Measurements from ENCODE around the gene SV2B. TPM values are rescaled to one million over a fixed set of nuclear protein-coding genes. Genes with fewer than 3 reads are reported as not detected.

The SV2B gene
- polyA plus RNA-seq, 1 donor (not counting 4 experiments of a cell fraction or from before 2014, with no cell fraction given), result 0.04 TPM

DNA sequence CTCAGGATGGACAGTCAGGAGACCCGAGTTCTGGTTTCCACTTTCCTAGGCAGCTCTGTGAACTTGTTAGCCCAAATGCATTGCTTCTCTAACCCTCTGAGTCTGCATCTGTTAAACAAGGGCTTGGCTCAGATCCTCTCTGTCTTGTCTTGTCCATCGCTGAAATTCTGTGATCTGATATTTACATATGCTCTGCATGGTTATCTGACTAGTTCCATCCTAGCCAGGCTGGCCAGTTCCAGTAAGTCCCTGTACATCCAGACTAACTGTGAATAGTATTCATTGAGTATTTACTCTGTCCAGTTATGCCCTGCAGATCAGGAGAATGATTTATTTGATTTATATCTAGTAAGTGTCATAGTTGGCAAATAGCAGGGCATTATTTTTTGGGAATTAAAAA lies 27.0 kb upstream of the SV2B start:
- no peak for DNase-seq (ENCODE audit: low read depth, low spot score)
- no peak for FAIRE-seq
- no peaks in the 10 kb centered on the region for H3K9me3 ChIP-seq (ENCODE audit: control insufficient read depth, low read depth, low read length)
- TF ChIP-seq CTCF (optimal IDR thresholded peaks at IDR 0.05 in 1 of 3, IDR thresholded peaks at IDR 0.05 in 1 of 3, conservative IDR thresholded peaks at IDR 0.05 in 1 of 3; ENCODE audit: extremely low read depth in 1 of 3, insufficient read depth in 2 of 3, low read length in 3 of 3), result no peak
- no peak for TF ChIP-seq EZH2 (IDR thresholded peaks at IDR 0.05; ENCODE audit: low read length)
- H2AFZ ChIP-seq (ENCODE audit: control insufficient read depth, low read length), result no peak overlapping the region
- H4K20me1 ChIP-seq (ENCODE audit: control insufficient read depth, extremely low read depth, insufficient read depth, low read length), result no peaks in the 10 kb centered on the region
- no peaks in the 10 kb centered on the region for H3K27me3 ChIP-seq (ENCODE audit: control insufficient read depth, extremely low read depth, insufficient read depth, low read length)
- no peak overlapping the region for H3K4me3 ChIP-seq (ENCODE audit: control insufficient read depth in 2 of 3, extremely low read depth in 1 of 3, insufficient read depth in 2 of 3, low read depth in 1 of 3, low read length in 3 of 3)
- H3K4me1 ChIP-seq (ENCODE audit: control insufficient read depth, extremely low read depth, insufficient read depth, low read length), result no peaks in the 10 kb centered on the region
- H3K4me2 ChIP-seq (ENCODE audit: control insufficient read depth, extremely low read depth, insufficient read depth, low read depth, low read length), result no peak overlapping the region
- H3K27ac ChIP-seq (ENCODE audit: control insufficient read depth, insufficient read depth, low read length), result no peak overlapping the region
- dilution Hi-C loops (cut with MboI; ENCODE audit: extremely low pct_ligation_motif_present, low sequenced_read_pairs), result loop anchor here (25.0 kb wide), 1 partner anchor 189 kb away; no protein-coding TSS in a partner anchor
- H3K9ac ChIP-seq (ENCODE audit: control insufficient read depth, extremely low read depth, insufficient read depth, low read length), result no peak overlapping the region
- H3K36me3 ChIP-seq (ENCODE audit: control insufficient read depth in 2 of 2, extremely low read depth in 1 of 2, insufficient read depth in 2 of 2, low read length in 2 of 2), result no peaks in the 10 kb centered on the region
- no peaks in the 10 kb centered on the region for H3K9me1 ChIP-seq (ENCODE audit: control insufficient read depth, extremely low read depth, insufficient read depth, low read length)
- no peaks in the 10 kb centered on the region for H3K79me2 ChIP-seq (ENCODE audit: control insufficient read depth, insufficient read depth, low read length)

DNA sequence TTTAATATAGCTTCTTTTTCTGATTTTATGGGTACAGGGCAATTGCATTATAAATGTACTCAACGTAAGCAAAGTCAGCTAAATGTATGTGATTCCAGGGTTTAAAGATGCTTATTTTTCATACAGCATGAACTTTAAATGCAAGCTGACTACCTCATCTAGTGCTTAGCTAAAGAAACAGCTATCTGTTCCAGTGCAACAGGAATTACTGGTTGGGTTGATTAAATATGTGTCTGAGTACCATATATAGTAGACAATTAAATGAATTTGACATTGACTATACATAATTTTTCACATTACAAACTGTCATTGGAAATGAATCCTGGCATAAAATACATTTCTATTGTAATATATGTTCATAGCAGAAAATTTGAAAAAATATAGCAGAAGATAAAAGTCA lies 26.3 kb upstream of the SV2B start:
- Histone ChIP-seq H3K9ac (ENCODE audit: control insufficient read depth, extremely low read depth, insufficient read depth, low read length) (no peak overlapping the region), H3K4me3 (ENCODE audit: control insufficient read depth in 2 of 3, extremely low read depth in 1 of 3, insufficient read depth in 2 of 3, low read depth in 1 of 3, low read length in 3 of 3) (no peak overlapping the region), H3K9me1 (ENCODE audit: control insufficient read depth, extremely low read depth, insufficient read depth, low read length) (no peaks in the 10 kb centered on the region), H3K36me3 (ENCODE audit: control insufficient read depth in 2 of 2, extremely low read depth in 1 of 2, insufficient read depth in 2 of 2, low read length in 2 of 2) (no peaks in the 10 kb centered on the region), H2AFZ (ENCODE audit: control insufficient read depth, low read length) (no peak overlapping the region), H4K20me1 (ENCODE audit: control insufficient read depth, extremely low read depth, insufficient read depth, low read length) (no peaks in the 10 kb centered on the region), H3K4me2 (ENCODE audit: control insufficient read depth, extremely low read depth, insufficient read depth, low read depth, low read length) (no peak overlapping the region), H3K4me1 (ENCODE audit: control insufficient read depth, extremely low read depth, insufficient read depth, low read length) (no peaks in the 10 kb centered on the region), H3K27ac (ENCODE audit: control insufficient read depth, insufficient read depth, low read length) (no peak overlapping the region), H3K9me3 (ENCODE audit: control insufficient read depth, low read depth, low read length) (no peaks in the 10 kb centered on the region), H3K27me3 (ENCODE audit: control insufficient read depth, extremely low read depth, insufficient read depth, low read length) (no peaks in the 10 kb centered on the region), H3K79me2 (ENCODE audit: control insufficient read depth, insufficient read depth, low read length) (no peaks in the 10 kb centered on the region)
- TF ChIP-seq EZH2 (IDR thresholded peaks at IDR 0.05; ENCODE audit: low read length) (no peak), CTCF (optimal IDR thresholded peaks at IDR 0.05 in 1 of 3, IDR thresholded peaks at IDR 0.05 in 1 of 3, conservative IDR thresholded peaks at IDR 0.05 in 1 of 3; ENCODE audit: extremely low read depth in 1 of 3, insufficient read depth in 2 of 3, low read length in 3 of 3) (no peak)
- FAIRE-seq (no peak), DNase-seq (ENCODE audit: low read depth, low spot score) (no peak)
- dilution Hi-C loops (cut with MboI; ENCODE audit: extremely low pct_ligation_motif_present, low sequenced_read_pairs), result loop anchor here (25.0 kb wide), 1 partner anchor 189 kb away; no protein-coding TSS in a partner anchor
